WTC11 (cell line): Measurements from ENCODE around the gene RHBG.

Experiments used
- ATF1 ChIP-seq: sonication (generic); formaldehyde crosslinking; IDR thresholded peaks from 2 replicates; pipeline ENCODE4 v1.8.1; 2023; ENCODE audit warnings: mild to moderate bottlenecking, moderate library complexity, missing genetic modification reagents
- CTCF ChIP-seq: fragments of 200-600 bp; IDR thresholded peaks from 2 replicates; pipeline ENCODE4 v1.8.0; 2022; ENCODE audit warnings: antibody characterized with exemption
- MAX ChIP-seq: sonication (generic); formaldehyde crosslinking; IDR thresholded peaks from 2 replicates; pipeline ENCODE4 v1.8.0; 2022; ENCODE audit warnings: mild to moderate bottlenecking, missing genetic modification reagents
- STAT6 ChIP-seq: sonication (generic); formaldehyde crosslinking; conservative IDR thresholded peaks from 2 replicates; pipeline ENCODE4 v1.8.1; 2023; ENCODE audit warnings: mild to moderate bottlenecking, low read depth, missing genetic modification reagents, moderate library complexity

- TF ChIP-seq ATF1 (CRISPR knock-in tag) (no peak), CTCF (peak; percentile 86), STAT6 (CRISPR knock-in tag) (no peak), MAX (CRISPR knock-in tag) (0 out of 2 replicates have a peak, but pooled peaks have one; percentile 46)
Measured at GRCh38 chr1:156356875-156357534, 12.0 kb upstream of the RHBG start.
